CD4-positive, alpha-beta T cell treated with Interleukin-4 for 1 hour (primary cell): ENCODE results near the gene CAMK2N1.
"Not testable (repeated sequence)": the region's sequence is repeated elsewhere in the genome, so short reads cannot be mapped to it uniquely, and the experiment has no call there.

ENCODE experiments used
- DNase-seq, 2 donors: peaks; one replicate each; pipeline ENCODE4 v3.0.0-alpha.2; 2020 to 2022

CAMK2N1 gene

DNA sequence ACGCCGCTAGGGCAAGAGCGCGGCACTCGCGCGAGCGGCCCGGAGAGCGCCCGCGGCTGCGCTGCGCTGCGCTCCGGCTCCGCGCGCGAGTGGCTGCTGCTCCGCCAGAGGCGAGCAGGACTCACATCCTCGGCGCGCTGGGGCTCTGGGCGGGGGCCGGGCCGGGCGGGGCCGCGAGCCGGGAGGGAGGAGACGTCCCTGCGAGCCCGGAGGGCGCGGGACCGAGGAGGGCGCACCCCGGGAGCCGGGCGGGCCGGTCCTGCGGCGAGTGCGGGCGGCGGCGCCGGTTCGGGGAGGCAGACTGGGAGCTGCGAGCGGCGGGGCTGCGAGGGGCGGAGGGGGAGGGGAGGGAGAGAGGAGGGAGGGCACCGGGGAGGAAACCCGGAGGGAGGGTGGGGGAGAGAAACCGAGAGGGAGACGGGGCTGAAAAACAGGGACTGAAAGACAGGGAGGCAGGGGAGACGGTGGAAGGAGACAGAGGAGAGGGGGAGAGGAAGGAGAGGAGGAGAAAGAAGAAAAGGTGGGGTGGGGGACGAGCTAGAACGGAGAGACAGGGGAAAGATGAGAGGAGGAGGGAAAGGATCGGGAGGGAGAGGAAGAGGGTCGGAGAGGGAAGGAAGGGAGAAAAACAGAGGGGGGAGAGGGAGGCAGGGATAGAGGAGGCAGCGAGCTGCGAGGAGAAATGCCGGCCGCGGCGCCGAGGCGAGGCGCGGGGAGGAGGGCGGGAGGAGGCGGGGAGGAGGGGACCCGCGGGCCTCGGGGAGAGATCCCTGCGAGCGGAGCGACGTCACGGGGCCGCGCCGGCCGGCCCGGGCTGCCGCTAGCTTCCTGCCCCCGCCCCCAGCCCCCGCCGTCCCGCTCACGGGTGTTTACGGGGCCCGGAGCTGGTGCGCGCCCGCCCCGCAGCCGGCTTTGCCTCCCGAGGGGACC, at the start of gene CAMK2N1:
Gene CAMK2N1, minus strand, starts transcription at position 684 of the 930 bp plus-strand sequence. CDS start 831 bp downstream, outside the sequence.
- DNase-seq, result peak; percentile 61 to 68

DNA sequence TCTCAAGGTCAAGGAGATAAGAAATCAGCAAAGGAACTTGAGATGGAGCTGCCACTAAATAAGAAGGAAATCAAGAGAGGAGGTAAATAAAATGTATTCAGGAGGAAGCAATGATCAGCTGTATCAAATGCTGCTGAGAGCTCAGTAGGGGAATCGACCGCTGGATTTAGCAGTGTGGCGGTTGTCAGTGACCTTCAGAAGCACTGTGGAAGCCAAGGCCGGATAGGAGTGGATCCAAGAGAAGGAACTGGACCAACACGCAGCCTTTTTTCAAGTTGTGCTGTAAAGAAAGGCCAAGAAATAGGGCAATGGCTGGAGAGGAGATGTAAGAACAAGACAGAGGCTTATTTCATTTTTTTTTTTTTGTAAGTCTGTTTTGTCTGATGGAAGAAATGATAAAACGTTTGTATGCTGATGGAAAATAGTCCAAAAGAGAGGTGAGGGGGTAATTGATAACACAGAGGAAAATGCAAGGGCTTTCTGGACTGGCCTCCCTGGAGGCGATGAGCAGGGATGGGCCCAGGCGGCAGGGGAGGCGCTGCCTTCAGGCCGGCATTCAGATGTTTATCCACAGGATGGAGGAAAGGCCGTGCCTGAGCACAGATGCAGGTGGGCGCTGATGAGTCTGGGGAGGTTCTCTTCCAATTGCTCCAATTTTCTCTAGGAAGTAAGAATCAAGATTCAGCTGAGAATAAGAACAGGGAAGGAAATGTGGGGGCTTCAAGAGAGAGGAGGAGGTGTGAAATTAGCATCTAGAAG, 48.8 kb upstream of the CAMK2N1 start:
- no peak for DNase-seq

DNA sequence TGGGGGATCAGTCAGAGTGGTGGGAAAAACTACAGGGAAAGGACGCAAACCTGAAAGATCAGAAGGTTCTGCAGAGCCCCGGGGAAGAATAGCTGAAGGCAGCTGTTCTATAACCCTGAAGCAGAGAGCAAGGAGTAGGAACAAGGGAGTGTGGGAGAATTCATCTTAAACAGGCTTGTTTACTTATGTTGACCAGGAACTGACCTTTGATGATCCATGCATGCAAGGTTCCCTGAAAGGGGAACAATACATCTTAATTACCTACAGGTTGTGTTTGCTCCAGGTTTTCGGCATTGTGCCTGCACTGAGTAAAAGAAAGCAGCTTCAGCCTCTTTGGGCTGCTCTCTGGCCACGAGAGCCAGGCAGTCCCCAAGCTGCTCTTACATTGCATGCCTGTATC, 47.6 kb upstream of the CAMK2N1 start:
- DNase-seq, result no peak

DNA sequence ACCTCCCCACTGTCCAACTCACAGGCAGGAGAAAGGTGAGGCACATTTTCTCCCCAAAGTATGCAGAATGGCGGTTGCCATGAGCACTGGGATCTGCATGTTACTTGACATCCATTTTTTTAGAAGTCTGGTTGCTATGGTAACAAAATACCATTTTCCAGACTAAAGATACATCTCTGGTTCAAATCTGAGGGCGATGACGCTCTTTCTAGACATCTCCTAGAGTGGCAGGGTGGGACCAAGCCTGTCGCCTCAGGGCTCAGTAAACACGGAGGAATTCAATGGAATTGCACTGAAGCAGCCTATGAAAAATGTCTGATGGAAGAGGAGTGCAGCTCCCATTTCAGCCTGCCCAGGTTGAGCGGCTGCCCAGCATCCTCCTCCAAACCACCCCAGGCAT, 44.9 kb upstream of the CAMK2N1 start:
- no peak for DNase-seq

DNA sequence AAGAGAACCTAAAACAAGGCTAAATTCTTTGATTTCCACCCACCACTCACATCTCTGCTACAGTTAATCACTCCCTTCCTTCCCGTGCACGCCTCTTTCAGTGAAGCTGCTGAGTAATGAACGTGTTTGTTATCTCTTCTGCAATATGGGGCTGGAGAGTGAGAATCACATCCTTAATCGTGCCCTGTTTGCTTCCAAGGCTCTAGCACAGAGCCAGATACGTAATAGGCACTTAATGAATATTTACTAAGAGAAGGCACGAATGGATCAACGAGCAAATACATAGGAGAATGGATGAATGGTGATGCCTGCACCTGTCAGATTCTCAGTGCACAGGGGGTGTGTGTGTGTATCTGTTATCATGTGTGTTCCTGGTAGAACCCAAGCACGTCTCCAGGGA, 44.3 kb upstream of the CAMK2N1 start:
- no peak for DNase-seq

DNA sequence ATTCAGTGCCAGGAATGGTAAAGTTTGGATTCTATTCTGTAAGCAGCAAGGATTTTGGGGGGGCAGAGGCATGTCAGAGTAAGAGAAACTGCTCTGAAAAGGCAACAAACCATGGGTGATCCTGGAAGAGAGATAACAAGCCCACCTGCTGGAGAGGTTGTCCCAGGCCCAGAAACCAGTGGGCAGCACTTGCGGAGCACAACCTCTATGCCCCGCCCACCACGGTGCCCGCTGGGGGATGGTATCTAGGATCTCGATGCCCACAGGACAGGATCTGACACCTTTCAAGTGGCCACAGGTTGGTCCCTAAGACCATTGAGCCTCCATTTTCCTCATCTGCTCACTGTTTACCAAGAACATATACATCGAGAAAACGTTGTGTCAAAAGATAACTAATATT, 42.2 kb upstream of the CAMK2N1 start:
- no peak for DNase-seq

DNA sequence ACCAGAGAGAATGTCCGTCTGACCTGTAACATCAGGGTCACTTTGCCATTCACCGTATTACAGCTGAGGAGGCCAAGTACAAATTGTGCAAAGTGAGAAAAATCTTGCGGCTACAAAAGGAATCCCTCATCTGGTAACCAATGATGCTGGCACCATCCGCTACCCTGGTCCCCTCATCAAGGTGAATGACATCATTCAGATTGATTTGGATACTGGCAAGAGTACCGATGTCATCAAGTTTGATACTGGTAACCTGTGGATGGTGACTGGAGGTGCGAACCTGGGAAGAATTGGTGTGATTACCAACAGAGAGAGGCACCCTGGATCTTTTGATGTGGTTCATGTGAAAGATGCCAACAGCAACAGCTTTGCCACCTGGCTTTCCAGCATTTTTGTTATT, 40.3 kb upstream of the CAMK2N1 start:
- DNase-seq, result no peak

DNA sequence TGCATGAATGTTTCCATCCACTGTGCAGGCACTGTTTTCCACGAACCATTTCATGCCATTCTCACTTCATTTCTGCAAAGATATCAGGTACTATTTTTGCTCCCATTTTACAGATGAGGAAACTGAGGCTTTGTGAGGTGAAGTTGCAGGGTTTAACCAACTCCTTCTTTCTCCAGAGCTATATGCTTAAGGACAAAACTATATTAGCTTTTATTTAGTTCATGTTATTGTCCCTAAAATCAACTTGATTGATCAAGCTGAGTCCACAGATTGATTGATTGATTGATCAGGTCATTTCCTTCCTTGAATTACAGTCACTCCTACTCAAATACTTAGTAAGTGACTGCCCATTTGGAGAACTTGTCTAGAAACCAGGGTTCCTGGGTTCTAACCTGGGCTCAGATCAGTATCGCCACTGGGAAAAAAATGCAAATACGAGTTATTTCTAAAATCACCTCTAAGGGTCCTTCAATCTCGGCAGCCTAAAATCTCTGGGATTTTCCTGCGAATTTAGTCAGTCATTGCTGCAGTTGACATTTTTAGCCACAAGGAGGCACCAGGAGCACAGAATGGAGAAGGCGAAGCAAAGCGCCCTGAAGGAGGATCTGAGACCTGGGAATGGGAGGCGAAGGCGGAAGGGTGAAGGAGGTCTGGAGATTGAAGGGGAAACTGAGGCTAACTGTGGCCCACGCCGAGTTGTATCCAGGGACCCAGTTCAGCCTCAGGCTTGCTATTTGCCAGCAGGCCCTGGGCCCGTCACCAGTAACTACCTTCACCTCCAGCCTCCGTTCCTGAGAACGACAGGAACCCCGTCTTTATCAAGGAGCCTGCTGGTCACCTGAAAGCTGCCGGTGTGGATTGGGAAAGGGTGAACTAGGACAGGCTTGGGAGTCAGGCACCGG, 36.2 kb upstream of the CAMK2N1 start:
- peak; percentile 61 to 70 for DNase-seq

DNA sequence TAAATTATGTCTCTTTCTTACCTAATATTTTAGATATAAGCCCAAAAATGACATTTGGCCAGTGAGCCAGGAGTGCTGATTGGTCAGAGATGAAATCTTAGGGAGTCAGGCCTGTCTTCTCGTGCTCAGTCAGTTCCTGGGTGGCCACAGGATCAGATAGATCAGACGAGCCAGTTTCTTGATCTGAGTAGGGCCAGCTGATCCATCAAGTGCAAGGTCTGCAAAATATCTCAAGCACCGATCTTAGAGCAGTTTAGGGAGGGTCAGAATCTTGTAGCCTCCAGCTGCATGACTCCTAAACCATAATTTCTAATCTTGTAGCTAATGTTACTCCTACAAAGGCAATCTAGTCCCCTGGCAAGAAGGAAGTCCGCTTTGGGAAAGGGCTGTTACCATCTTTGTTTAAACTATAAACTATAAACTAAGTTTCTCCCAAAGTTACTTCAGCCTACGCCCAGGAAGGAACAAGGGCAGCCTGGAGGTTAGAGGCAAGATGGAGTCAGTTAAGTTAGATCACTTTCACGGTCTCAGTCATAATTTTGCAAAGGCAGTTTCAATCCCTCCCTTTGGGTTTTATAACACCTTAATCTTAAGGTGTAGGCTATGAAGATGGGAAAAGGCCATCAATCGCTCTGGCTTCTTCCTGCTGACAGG, 33.7 kb upstream of the CAMK2N1 start:
- not testable (repeated sequence) for DNase-seq

DNA sequence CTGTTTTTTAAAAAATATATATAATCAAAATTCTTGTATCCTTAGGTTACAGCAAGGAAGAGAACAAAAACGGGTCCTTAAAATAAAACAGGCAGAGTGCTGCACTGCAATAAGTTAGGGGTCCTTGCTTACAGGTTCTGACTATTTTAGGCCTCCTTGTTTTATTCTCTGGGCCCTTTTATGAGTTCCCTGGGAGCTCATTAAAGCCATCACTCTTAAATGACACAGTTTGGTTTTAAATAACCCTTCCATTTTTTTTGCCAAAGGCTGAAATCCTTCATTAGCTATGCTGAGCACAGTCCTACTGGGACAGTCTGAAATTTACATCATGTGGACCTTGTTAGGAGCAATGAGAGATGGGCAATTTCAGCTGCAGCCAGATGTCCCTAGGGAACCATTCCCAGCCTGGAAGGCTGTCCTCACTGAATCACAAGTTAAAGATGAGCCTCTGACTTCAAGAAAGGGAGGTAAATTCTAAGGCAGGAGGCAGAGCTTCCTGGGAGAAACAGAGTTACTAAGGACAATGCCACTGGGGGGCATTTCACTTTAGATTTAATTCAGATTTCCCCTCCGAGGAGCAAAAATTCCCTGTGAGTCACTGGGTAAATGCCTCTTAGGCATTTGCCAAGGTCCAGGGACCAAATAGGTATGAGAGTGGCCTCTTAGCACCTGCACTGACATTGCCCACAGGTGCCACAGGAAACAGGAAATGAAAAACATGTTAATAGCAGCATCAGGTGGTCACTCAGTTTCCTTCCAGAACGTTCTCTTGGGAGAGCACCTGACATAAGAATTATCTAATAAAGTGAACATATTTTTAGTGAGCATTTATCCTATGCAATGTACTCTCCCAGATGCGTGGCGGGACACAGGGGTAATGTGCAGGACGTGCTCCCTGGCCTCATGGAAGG, 25.8 kb upstream of the CAMK2N1 start:
- DNase-seq, result no peak

DNA sequence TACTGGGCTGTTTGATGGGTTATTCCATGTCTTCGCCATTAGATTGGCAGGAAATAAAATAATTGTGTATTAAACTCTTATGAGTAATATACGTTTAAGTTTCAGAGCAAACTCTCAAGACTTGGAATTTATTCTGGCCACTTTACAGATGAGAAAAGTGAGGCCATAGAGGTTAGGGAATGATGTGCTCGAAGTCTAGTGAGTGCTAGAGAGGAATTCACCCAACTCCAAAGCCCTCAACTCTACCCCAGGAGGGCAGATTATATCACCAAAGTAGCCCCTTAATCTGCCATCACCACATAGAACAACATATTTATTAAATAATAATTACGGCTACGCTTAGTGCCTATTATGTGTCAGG, 22.4 kb upstream of the CAMK2N1 start:
- DNase-seq, result no peak

DNA sequence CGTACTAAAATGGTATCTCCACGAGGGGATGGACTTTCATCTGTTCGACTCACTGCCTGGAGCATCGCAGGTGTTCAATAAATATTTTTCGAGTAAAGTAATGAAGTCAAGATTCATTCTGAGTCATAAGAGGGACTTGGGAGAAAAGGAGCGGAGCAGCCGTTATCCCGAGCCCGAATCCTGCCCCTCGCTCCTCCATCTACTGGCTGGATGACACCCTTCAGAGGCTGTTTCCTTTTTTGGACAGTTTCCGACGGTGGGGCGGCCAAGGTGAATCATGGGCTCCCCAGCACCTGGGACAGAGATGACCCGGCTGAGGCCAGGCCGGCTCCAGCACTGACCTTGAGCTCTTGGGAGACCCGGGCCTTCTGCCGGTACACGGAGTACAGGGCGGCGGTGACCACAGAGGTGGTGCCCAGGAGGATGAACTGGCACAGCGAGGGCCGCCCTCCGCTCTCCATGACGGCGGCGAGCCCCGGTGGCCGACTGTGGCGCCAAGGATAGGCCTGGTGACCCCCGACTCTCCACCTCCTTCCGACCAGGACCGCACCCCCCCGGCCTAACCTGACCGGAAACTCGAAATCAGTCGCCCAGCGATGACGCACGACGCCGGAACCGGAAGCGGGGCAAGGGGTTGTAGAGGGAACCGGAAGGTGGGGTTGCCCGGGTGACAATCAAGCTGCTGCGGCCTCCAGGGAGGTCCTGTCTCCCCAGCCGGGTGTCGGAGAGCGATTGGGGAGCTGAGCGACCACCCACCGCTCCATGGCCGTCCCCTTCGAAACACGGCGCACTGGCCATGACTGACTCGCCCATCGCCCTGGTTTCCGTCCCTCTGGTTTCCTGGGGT, 21.8 kb upstream of the CAMK2N1 start, which contains the start of gene MUL1:
Gene MUL1, minus strand, starts transcription at position 588 of the 847 bp plus-strand sequence. Its CDS starts 127 bp downstream, at position 461.
- peak; percentile 93 for DNase-seq

DNA sequence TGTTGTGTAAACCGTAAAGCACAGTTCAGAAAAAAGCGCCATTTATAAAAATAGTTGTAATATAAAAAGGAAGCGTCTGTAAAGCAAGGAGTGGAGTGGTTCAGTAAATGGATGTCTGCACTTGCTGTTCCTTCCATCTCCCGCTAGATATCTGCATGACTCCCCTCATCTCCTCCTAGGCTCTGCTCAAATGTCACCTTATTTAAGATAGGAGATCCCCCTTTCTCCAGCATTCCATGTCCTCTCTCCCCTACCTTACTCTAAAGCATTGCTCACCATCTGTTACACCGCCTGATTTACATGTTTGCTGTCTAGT, 21.2 kb upstream of the CAMK2N1 start:
- no peak for DNase-seq

DNA sequence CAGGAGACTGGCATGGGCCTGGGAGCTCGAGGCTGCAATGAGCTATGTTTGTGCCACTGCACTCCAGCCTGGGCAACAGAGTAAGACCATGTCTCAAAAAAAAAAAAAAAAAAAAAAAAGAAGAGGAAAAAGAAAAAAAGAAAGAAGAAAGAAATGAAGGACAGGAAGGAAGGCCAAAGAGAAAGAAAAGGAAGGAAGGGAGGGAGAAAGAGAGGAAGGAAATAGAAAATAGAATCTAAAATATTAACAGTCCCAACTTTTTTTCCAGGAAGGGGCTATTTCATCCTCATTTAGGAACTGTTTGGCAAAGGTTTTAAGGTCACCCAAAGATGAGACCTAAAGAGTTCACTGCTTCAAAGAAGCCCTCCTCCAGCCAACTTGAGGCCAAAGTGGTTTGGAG, 19.5 kb upstream of the CAMK2N1 start:
- DNase-seq, result no peak

DNA sequence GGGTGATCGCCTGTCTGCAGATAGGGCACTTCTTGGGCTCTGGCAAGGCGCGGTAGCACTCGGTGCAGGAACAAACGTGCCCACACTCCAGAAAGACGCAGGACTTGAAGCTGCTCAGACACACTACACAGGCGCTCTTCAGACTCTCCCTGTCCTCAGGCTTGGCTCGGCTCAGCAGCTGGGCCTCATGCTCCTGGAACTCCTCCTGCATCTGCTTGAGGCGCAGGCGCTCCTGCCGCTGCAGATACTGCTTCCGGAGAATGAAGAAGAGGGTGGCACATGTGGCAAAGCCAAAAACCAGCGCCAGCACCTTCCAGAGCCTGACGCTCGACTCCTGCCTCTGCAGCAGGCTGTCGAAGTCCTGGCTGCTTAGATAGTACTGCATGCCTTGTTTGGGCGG, 14.7 kb upstream of the CAMK2N1 start:
- no peak for DNase-seq

DNA sequence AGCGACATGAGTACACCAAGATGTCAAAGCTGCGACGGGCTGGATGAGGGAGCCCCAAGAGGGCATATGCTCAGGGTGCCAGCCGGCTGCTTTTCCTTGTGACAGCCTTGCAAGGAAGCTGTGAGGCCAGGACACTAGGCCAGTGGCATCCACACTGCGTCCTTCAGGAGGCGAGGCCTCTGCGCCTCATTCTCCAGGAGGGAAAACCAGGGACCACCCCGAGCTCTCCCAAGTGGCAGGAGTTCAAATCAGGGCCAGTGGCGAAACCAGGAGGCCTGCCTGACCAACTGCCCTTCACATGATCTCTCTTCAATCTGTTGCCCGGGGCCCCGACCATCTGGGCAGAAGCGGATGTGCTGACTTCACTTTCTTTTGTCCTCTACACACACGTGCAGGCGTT, 13.7 kb upstream of the CAMK2N1 start:
- no peak for DNase-seq

DNA sequence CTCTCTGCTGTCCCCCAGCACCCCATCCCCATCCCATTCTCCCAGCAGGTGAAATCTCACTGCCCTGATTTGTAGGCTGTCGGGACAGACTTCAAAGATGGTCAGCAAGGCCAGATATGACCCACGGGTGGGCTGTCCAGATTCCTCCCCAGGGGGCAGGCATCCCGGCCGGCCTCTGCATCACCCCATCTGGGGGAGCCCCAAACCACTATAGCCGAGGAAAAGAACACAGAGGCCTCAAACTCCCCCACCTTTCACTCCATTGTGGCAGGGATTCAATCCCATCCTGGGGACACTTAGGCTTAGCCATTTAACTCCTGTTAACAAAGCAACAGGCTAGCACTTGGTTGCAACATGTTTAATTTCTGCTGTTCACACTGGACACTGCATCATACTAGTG, 13.1 kb upstream of the CAMK2N1 start:
- DNase-seq, result no peak

DNA sequence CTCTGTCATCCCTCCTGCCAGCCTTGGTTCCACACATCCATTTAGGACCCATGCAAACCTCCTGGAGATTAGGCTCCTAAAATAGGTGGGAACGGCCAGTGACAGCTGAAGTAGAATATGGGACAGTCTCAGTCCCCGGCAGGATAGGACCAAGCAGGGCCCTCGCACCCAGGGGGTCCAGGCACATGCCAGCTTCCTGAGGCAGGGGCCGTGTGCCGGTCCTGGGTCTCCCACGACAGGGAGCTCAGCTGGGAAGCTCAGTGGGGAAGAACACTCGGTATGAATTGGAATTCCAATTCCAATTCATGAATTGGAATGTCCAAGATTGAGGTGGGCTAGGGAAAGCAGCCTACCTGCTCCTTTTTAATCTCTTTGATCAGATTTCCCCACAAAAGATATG, 12.1 kb upstream of the CAMK2N1 start:
- DNase-seq, result no peak

DNA sequence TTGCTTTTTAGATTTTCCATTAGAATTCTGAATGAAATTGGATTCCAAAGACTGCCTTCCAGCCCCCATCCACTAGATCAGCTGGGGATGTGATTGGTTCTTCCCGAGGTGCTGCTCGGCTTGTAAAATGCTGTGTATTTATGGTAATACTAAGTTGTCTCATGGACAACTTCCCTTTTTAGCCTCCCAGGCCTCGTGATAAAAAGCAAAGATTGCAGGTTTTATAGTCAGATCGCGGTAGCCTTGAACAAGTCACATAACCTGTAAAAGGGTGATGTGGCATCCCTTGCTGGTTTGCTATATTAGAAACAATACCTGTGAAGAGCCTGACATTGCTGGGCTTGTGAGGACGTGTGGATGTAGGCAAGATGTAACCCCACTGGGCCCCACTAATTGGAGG, 11.5 kb upstream of the CAMK2N1 start:
- DNase-seq, result no peak

DNA sequence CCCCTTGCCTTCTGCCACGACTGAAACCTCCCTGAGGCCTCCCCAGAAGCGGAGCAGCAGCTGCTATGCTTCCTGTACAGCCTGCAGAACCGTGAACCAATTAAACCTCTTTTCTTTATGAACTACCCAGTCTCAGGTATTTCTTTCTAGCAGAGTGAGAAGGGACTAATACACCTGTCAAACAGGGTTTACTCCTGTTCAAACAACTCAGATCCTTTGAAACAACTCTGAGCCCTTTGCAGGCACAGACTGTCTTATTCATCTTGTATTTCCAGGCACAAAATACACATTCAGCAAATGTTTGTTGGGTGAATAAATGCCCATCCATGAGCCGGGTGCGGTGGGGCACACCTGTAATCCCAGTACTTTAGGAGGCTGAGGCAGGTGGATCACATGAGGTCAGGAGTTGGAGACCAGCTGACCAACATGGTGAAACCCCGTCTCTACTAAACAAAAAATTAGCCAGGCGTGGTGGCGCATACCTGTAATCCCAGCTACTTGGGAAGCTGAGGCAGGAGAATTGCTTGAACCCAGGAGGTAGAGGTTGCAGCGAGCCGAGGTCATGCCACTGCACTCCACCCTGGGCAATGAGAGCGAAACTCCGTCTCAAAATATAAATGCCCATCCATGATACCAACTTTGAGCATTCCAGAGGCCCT, 10.8 kb upstream of the CAMK2N1 start:
- DNase-seq, result not testable (repeated sequence)
